ENCODE results near the gene DNAI1.

DNAI1 gene

DNA sequence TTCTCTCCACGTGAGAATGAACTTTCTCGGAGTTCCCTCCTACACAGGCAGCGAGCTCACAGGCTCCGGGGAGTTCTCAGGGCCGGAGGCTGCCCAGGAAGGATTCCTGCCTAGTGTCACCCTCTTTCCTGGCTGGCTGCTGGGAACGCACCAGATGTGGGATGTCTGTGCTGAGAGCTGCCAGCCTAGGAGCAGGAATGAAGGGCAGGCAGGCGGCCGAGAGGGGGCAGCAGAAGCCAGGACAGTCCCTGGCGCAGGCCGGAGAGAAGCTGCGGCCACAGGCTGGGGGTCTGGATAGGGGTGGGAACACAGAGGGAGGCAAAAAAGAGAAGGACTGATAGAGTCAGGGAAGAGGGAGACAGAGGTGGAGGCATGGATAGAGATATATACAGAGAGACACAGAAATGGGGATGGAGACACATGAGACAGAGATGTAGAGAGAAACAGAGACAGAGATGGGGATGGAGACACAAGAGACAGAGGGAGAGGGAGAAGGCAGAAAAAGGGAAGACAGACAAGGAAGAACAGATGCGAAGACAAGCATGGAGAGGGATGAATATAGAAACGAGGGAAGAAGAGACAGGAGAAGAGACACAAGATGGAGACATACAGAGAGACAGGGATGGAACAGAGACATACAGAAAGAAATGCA lies 89.5 kb downstream of the DNAI1 start:
- DNase-seq = no peak

DNA sequence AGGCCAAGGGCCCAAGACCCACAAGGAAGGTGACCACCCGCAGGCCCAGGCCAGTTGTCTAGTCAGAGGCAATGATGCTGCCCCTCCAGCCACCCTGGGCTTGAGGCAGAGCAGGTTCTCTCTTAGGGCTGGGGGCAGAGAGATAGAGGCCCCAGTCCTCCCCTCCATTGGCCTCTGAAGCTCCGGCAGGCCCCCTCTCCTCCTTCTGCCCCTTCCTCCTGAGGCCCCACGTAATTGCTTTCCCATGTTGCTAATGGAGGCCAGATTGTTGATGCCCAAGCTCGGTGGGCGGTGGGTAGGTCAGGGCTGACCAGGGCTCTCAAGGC lies 90.8 kb downstream of the DNAI1 start:
- no peak for DNase-seq

- DNase-seq = no peak
Measured at GRCh38 chr9:34550016-34550680, 91.5 kb downstream of the DNAI1 start.

GRCh38 chr9:34550681-34551270 lies 92.2 kb downstream of the DNAI1 start:
- DNase-seq = no peak

DNA sequence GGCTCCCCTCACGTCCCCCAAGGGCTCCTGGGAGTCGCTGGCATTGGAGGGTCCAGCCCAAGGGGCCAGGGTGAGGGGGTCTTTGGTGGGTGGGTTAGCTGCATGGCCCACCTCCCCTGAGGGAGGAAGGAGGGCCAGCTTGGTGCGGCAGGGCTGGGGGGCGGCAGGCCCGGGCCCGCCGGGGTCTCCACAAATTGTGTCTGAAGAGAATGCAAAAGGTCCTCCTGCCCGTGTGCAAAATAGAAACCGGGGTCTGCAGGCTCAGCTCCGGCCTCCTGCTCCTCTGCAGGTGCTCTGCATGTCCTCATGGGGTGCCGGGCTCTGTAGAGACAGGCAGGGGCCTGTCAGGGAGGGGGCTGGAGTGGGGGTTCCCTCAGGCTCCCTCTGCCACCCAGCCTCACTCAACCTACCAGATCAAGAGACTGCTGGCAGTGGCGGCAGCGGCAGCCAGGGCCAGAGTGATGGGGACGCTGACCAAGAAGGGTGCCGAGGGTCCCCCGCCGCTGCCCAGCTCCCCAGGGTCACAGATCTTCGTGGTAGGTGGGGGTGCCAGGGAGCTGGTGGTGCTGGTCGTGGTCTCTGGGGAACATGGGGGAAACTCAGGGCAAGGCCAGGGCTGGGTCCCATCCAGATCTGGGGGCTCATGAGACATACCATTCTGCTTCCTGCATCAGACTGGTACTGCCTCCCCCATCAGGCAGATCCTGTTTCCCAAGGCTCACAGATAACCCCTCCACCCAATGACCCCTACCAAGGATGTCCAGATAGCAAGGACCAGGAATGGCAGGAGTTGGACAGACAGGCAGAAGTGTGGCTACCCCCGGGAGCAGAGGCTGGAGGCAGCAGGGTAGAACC lies 93.4 kb downstream of the DNAI1 start:
- DNase-seq = no peak

- DNase-seq = no peak
Measured at GRCh38 chr9:34552606-34552981, 94.0 kb downstream of the DNAI1 start.

DNA sequence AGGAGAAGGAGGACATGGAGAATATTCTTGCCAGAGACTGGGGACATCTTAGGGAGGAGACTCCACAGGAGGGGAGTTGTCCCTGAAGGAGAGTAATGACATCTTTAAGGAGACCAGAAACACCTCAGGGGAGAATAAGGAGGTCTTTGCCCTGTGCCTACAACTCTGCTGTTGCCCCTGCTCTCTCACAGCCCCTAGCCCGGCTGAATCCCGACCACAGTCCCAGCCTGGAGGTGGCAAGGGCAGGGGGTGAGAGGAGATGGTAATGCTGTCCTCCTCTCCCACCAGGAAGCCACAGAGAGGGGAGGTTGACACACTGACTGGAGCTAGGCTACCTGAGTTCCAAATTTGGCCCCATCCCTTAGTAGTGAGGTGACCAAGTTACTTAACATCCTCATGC lies 94.4 kb downstream of the DNAI1 start:
- DNase-seq = no peak

DNA sequence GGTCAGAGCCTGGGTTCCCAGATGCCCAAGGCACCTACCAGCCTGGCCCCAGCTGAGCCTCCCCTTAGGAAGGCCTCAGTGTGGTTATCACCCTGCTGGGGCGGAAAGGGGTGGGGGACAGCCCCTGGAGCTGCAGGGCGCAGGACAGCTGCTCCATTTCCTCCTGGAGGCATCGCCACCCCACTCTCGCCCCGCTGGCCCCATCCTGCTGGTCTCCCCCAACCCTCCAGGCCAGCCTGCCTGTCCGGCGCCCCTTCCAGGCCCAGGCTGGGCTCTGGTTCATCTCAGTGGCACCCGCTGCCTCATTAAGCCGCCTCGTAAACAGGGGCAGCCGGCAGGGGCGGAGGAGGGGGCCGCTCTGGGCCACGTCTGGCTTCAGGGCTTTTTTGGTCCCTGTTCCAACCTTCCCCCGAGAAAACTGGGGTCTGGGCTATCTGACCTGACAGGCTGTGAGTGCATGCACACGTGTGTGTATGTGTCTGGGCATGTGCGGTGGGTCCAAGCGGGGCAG lies 95.0 kb downstream of the DNAI1 start:
- DNase-seq = no peak

- no peak for DNase-seq
Measured at GRCh38 chr9:34554211-34555001, 95.8 kb downstream of the DNAI1 start.

- no peak for DNase-seq
Measured at GRCh38 chr9:34555002-34555348, 96.4 kb downstream of the DNAI1 start.

- DNase-seq = no peak
Measured at GRCh38 chr9:34555500-34555899, 96.9 kb downstream of the DNAI1 start.

DNA sequence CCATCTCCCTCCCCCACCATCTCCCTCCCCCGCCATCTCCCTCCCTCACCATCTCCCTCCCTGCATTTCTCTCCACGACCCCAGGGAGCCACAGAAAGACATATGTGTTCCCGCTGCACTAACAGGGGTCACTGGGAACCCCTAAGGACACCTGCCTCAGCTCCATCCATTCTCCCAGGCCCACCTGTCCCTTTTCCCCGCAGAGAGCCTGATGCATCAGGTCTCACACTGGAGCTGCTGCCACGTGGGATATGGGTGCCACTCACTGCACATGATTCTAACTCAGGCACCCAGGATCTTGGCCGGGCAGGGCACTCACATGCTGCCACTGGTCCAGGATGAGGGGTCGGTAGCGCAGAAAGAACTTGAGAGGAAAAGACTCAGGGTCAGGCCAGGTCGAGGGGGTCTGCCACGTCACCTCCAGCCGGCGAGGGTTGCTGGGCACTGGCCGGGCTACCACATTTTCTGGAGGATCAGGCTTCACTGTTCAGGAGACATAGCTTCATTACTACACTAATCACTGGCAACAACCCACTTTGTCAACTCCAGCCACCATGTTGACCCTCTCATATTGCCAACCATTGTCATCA lies 97.4 kb downstream of the DNAI1 start:
- DNase-seq = no peak

DNA sequence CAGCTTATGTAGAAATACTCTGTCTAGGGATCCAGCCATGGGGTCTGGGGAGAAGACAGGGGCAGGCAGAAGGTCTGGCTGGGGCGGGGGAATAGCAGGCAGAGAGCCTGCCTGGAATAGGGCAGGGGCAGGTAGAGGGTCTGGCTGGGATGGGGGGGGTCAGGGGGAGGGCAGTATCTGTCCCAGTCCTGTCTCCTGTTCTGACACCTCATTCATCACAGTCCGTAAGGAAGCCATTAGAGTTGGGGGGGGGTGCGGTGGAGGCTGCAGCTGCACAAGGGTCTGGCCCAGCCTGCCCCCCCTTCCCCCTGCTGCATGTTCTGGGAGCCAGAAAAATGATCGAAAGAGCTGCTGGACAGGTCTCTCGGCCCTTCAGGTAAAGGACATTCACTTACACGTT lies 98.3 kb downstream of the DNAI1 start:
- no peak for DNase-seq

GRCh38 chr9:34557426-34558321 lies 99.1 kb downstream of the DNAI1 start:
- DNase-seq = no peak

GRCh38 chr9:34558364-34558763 lies 99.8 kb downstream of the DNAI1 start:
- DNase-seq = no peak

DNA sequence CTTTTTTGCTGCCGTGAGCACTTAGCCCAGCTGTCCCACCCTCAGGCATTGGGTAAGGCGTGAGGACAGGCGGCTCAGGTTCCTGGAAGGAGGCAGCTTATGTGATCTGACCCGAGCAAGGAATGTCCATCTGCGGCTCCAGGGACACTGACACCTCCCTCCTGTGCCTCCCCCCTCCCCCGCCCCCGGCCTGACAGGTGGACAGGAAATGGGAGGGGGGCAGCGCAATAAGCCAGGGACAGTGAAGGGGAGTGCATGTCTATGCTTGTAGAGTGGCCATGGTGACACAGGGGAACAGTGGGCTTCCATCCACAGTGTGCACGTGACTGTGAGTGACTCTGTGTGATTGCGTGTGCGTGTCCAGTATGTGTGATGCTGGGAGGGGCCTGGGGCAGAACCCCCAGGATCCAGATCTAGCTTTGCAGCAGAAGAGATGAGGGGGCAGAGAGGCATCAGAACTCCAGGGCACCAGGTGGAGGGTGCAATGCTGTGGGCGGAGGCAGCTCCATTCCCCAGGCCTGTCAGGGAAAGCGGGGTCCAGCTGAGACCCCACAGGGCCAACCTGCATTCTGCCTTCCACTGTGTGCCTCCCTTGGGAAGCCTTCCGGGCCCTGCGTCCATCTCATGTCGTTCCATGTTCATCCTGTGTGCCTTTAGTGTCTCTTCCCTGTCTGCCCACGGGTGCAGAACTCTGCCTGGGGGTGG lies 100.5 kb downstream of the DNAI1 start:
- DNase-seq = no peak

GRCh38 chr9:34559624-34560455 lies 101.2 kb downstream of the DNAI1 start:
- peak; percentile 15 for DNase-seq

GRCh38 chr9:34560599-34561214 lies 102.1 kb downstream of the DNAI1 start:
- DNase-seq = no peak

- DNase-seq = no peak
Measured at GRCh38 chr9:34562135-34562745, 103.6 kb downstream of the DNAI1 start.
